Thyroid gland (tissue), 4 donors: Measurements from ENCODE around the gene KDM5D. TPM values are rescaled to one million over a fixed set of nuclear protein-coding genes. Genes with fewer than 3 reads are reported as not detected.

Experiments used
- DNase-seq, 2 donors: peaks; one replicate each; pipeline ENCODE4 v3.0.0-alpha.2; 2019
- H3K27ac ChIP-seq, 3 donors: fragments of 200-600 bp; sonication (generic); 1 replicate in 2 of 3; 2 replicates in 1 of 3; pipeline ENCODE4 v1.5.1; 2016 to 2019; ENCODE audit warnings: mild to moderate bottlenecking in 1 of 3, moderate library complexity in 1 of 3
- H3K27me3 ChIP-seq: fragments of 200-600 bp; sonication (generic); one replicate; pipeline ENCODE4 v1.5.1; 2019
- H3K36me3 ChIP-seq, 2 donors: fragments of 200-600 bp; sonication (generic); one replicate each; pipeline ENCODE4 v1.5.1; 2016 to 2019
- H3K4me1 ChIP-seq, 2 donors: fragments of 200-600 bp; sonication (generic); one replicate each; pipeline ENCODE4 v1.5.1; 2017 to 2019
- H3K4me3 ChIP-seq, 3 donors: fragments of 200-600 bp; sonication (generic); replicated peaks in 1 of 3; 1 replicate in 2 of 3; 2 replicates in 1 of 3; pipeline ENCODE4 v1.5.1; 2016; ENCODE audit warnings: mild to moderate bottlenecking in 1 of 3
- H3K9me3 ChIP-seq: fragments of 200-600 bp; sonication (generic); one replicate; pipeline ENCODE4 v1.5.1; 2017
- CTCF ChIP-seq, 6 experiments: fragments of 200-600 bp in 3 of 6; fragments of 450-650 bp in 3 of 6; sonication (generic) in 3 of 6; IDR thresholded peaks; one replicate each; pipeline ENCODE4 v1.5.1; 2016 to 2019; ENCODE audit warnings: antibody characterized with exemption in 6 of 6, mild to moderate bottlenecking in 2 of 6, inconsistent platforms in 1 of 6, moderate library complexity in 1 of 6
- POLR2A ChIP-seq, 2 donors: fragments of 450-650 bp; IDR thresholded peaks; one replicate each; pipeline ENCODE4 v1.6.1; 2017; ENCODE audit warnings: antibody characterized with exemption in 2 of 2, mild to moderate bottlenecking in 2 of 2, moderate library complexity in 1 of 2
- WGBS, 2 donors: methylation state at CpG; one replicate each; pipeline ENCODE4 v1.1.5; 2017; 5-methylcytosine and 5-hydroxymethylcytosine counted together
- intact Hi-C: fragments of 100-400 bp; cut with DNase I; formaldehyde crosslinking; loops from one replicate; pipeline ENCODE4 v1.15.1; 2023
- total RNA-seq, 4 donors: library from RNA; depleted of rRNA; stranded (reverse); fragments of >200 nt; gene quantifications; one replicate each; pipeline ENCODE4 v1.2.3, GENCODE V29; 2016

The KDM5D gene
- 10 to 100 TPM in 2 of 4 donors, under 1 TPM in 2; 0.11 to 90.6 (median 34.5) TPM for total RNA-seq

GRCh38 chrY:19744381-19745378 is at the start of gene KDM5D:
Gene KDM5D (minus strand): TSS chrY:19744726. CDS start chrY:19744534, 192 bp downstream.
- H3K4me3 ChIP-seq: peak within 1 kb of the TSS in 1 of 3 donors; percentile 76
- no peaks in the 10 kb centered on the region for H3K9me3 ChIP-seq
- TF ChIP-seq CTCF (IDR thresholded peaks at IDR 0.05) (no peak), POLR2A (IDR thresholded peaks at IDR 0.05) (no peak)
- no peaks in the 10 kb centered on the region for H3K4me1 ChIP-seq
- intact Hi-C loops: no loop called here
- H3K27ac ChIP-seq: peak within 1 kb of the TSS in 1 of 3 donors; percentile 93
- H3K27me3 ChIP-seq: no peaks in the 10 kb centered on the region
- DNase-seq: peak; percentile 72 to 76
- 0 to 1% methylated on average over 42 of the region's 52 CpGs for WGBS, 2 donors
- no peaks in the 10 kb centered on the region for H3K36me3 ChIP-seq

GRCh38 chrY:19768375-19768774 is 23.8 kb upstream of the KDM5D start:
- H3K36me3 ChIP-seq: no peaks in the 10 kb centered on the region
- TF ChIP-seq POLR2A (IDR thresholded peaks at IDR 0.05) (no peak), CTCF (IDR thresholded peaks at IDR 0.05) (no peak)
- DNase-seq: peak in 1 of 2 donors; percentile 2
- 65% methylated on average over 3 of the region's 3 CpGs for WGBS, 2 donors
- intact Hi-C loops: no loop called here
- no peak overlapping the region for H3K4me3 ChIP-seq
- no peaks in the 10 kb centered on the region for H3K9me3 ChIP-seq
- H3K27ac ChIP-seq: no peak overlapping the region
- no peaks in the 10 kb centered on the region for H3K27me3 ChIP-seq
- H3K4me1 ChIP-seq: no peaks in the 10 kb centered on the region

GRCh38 chrY:19743331-19743730 is 1.2 kb downstream of the KDM5D start:
- no peak for TF ChIP-seq CTCF (IDR thresholded peaks at IDR 0.05)
- TF ChIP-seq POLR2A (IDR thresholded peaks at IDR 0.05): no peak
- no peak for DNase-seq
- intact Hi-C loops: no loop called here
- no peaks in the 10 kb centered on the region for H3K4me1 ChIP-seq
- no peaks in the 10 kb centered on the region for H3K9me3 ChIP-seq
- no peak overlapping the region for H3K4me3 ChIP-seq
- WGBS, 2 donors: 70 to 75% methylated on average over 8 of the region's 8 CpGs
- H3K27ac ChIP-seq: no peak overlapping the region
- no peaks in the 10 kb centered on the region for H3K27me3 ChIP-seq
- H3K36me3 ChIP-seq: no peaks in the 10 kb centered on the region

- no peaks in the 10 kb centered on the region for H3K4me1 ChIP-seq
- H3K27me3 ChIP-seq: no peaks in the 10 kb centered on the region
- no peak overlapping the region for H3K27ac ChIP-seq
- no peaks in the 10 kb centered on the region for H3K9me3 ChIP-seq
- TF ChIP-seq POLR2A (IDR thresholded peaks at IDR 0.05) (no peak), CTCF (IDR thresholded peaks at IDR 0.05) (no peak)
- intact Hi-C loops: no loop called here
- no peak overlapping the region for H3K4me3 ChIP-seq
- no peaks in the 10 kb centered on the region for H3K36me3 ChIP-seq
- no peak for DNase-seq
Observed at GRCh38 chrY:19742153-19742552, 2.4 kb downstream of the KDM5D start.

GRCh38 chrY:19734425-19734824 is 10.1 kb downstream of the KDM5D start:
- intact Hi-C loops: no loop called here
- H3K36me3 ChIP-seq: no peaks in the 10 kb centered on the region
- no peak overlapping the region for H3K27ac ChIP-seq
- 93 to 96% methylated on average over 1 of the region's 1 CpG for WGBS, 2 donors
- no peak overlapping the region for H3K4me3 ChIP-seq
- TF ChIP-seq CTCF (IDR thresholded peaks at IDR 0.05) (no peak), POLR2A (IDR thresholded peaks at IDR 0.05) (no peak)
- no peak for DNase-seq
- no peaks in the 10 kb centered on the region for H3K27me3 ChIP-seq
- no peaks in the 10 kb centered on the region for H3K4me1 ChIP-seq
- H3K9me3 ChIP-seq: no peaks in the 10 kb centered on the region
